ENCODE data around the gene CDH13.

DNA sequence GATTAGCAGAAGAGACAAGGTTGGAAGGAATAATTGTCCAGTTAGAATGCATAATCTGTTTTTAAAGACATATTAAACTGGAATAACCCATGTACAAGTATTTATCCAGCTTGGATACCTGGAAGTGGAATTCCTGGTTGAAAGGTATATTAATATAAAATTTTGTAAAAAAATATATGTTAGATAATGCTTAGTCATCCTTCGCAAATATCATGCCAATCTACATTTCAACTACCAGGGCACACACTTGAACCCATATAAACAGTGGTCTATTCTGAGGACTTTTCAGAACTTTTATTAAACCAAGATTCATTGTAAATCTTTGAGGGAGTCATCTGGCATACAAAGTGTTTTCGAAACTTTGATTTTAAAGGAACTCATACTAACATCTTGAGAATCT lies 911.9 kb downstream of the CDH13 start:
- no peak for TF ChIP-seq ZFX (IDR thresholded peaks at IDR 0.05)
- no peak for TF ChIP-seq CTCF (conservative IDR thresholded peaks at IDR 0.05)
